Measurements from ENCODE around the gene DLG4.
"Not testable (repeated sequence)": the region's sequence is repeated elsewhere in the genome, so short reads cannot be mapped to it uniquely, and the experiment has no call there.

DLG4 gene

GRCh38 chr17:7249214-7249613 is 29.6 kb upstream of the DLG4 start:
- H3K4me3 ChIP-seq (ENCODE audit: low read depth, low read length): no peak overlapping the region
- in situ Hi-C loops (cut with HindIII; ENCODE audit: low sequenced_read_pairs): no loop called here
- TF ChIP-seq CTCF (IDR thresholded peaks at IDR 0.05; ENCODE audit: low read depth, low read length, missing control alignments): no peak
- DNase-seq (ENCODE audit: low read depth): no peak

- H3K4me3 ChIP-seq (ENCODE audit: low read depth, low read length): no peak overlapping the region
- in situ Hi-C loops (cut with HindIII; ENCODE audit: low sequenced_read_pairs): no loop called here
- DNase-seq (ENCODE audit: low read depth): no peak
- TF ChIP-seq CTCF (IDR thresholded peaks at IDR 0.05; ENCODE audit: low read depth, low read length, missing control alignments): no peak
Measured at GRCh38 chr17:7248796-7249195, 29.2 kb upstream of the DLG4 start.

GRCh38 chr17:7246779-7247178 is 27.1 kb upstream of the DLG4 start:
- H3K4me3 ChIP-seq (ENCODE audit: low read depth, low read length): no peak overlapping the region
- DNase-seq (ENCODE audit: low read depth): no peak
- in situ Hi-C loops (cut with HindIII; ENCODE audit: low sequenced_read_pairs): no loop called here
- TF ChIP-seq CTCF (IDR thresholded peaks at IDR 0.05; ENCODE audit: low read depth, low read length, missing control alignments): no peak

GRCh38 chr17:7243838-7244237 is 24.2 kb upstream of the DLG4 start:
- in situ Hi-C loops (cut with HindIII; ENCODE audit: low sequenced_read_pairs); H3K4me3 ChIP-seq (ENCODE audit: low read depth, low read length); DNase-seq (ENCODE audit: low read depth): not testable (repeated sequence)

- TF ChIP-seq CTCF (IDR thresholded peaks at IDR 0.05; ENCODE audit: low read depth, low read length, missing control alignments): no peak
- in situ Hi-C loops (cut with HindIII; ENCODE audit: low sequenced_read_pairs): no loop called here
- no peak for DNase-seq (ENCODE audit: low read depth)
- H3K4me3 ChIP-seq (ENCODE audit: low read depth, low read length): peak overlapping the region; percentile 98
Measured at GRCh38 chr17:7243453-7243729, 23.8 kb upstream of the DLG4 start.

GRCh38 chr17:7242717-7243452 is 23.2 kb upstream of the DLG4 start:
- peak; percentile 92 for DNase-seq (ENCODE audit: low read depth)
- in situ Hi-C loops (cut with HindIII; ENCODE audit: low sequenced_read_pairs): no loop called here
- peak overlapping the region; percentile 98 for H3K4me3 ChIP-seq (ENCODE audit: low read depth, low read length)
- no peak for TF ChIP-seq CTCF (IDR thresholded peaks at IDR 0.05; ENCODE audit: low read depth, low read length, missing control alignments)

- in situ Hi-C loops (cut with HindIII; ENCODE audit: low sequenced_read_pairs): no loop called here
- H3K4me3 ChIP-seq (ENCODE audit: low read depth, low read length): peak within 1 kb of the TSS; percentile 98
- DNase-seq (ENCODE audit: low read depth): peak; percentile 75
- TF ChIP-seq CTCF (IDR thresholded peaks at IDR 0.05; ENCODE audit: low read depth, low read length, missing control alignments): no peak
Measured at GRCh38 chr17:7241783-7242716, 22.4 kb upstream of the DLG4 start, which contains the start of gene GABARAP. TSS of gene GABARAP (minus strand) at chr17:7242449. CDS start at chr17:7242330, 119 bp downstream.
